Right ventricle myocardium inferior (tissue), 1 donor: ENCODE measurements around the gene ANO6. TPM values are rescaled to one million over a fixed set of nuclear protein-coding genes. Genes with fewer than 3 reads are reported as not detected.
"Not testable (repeated sequence)": the region's sequence is repeated elsewhere in the genome, so short reads cannot be mapped to it uniquely, and the experiment has no call there.

Experiments used
- ATAC-seq: fragments of 200-7000 bp; cut with Tn5 transposase; one replicate; pipeline ENCODE4 v1.9.1; 2020; ENCODE audit warnings: mild to moderate bottlenecking, moderate library complexity
- DNase-seq: peaks from one replicate; pipeline ENCODE4 v3.0.0; 2021; ENCODE audit errors: missing footprints
- intact Hi-C: fragments of 100-400 bp; cut with DNase I; formaldehyde crosslinking; loops from one replicate; pipeline ENCODE4 v1.11.0; 2022
- long read RNA-seq: library from polyadenylated mRNA; unstranded; transcript quantifications from one replicate; pipeline ENCODE4 v2.0.0, GENCODE V29; 2021
- total RNA-seq: library from RNA; stranded (reverse); fragmentation: NEBNext Ultra II Directional; extraction: Animal tissue kit (Norgen Biotek cat#: 25700); gene quantifications from one replicate; pipeline ENCODE4 v1.2.1, GENCODE V29; 2021
- donor health status: DM: no; HTN: yes; CAD: no; lungs with severe emphysema.

The ANO6 gene, protein sequence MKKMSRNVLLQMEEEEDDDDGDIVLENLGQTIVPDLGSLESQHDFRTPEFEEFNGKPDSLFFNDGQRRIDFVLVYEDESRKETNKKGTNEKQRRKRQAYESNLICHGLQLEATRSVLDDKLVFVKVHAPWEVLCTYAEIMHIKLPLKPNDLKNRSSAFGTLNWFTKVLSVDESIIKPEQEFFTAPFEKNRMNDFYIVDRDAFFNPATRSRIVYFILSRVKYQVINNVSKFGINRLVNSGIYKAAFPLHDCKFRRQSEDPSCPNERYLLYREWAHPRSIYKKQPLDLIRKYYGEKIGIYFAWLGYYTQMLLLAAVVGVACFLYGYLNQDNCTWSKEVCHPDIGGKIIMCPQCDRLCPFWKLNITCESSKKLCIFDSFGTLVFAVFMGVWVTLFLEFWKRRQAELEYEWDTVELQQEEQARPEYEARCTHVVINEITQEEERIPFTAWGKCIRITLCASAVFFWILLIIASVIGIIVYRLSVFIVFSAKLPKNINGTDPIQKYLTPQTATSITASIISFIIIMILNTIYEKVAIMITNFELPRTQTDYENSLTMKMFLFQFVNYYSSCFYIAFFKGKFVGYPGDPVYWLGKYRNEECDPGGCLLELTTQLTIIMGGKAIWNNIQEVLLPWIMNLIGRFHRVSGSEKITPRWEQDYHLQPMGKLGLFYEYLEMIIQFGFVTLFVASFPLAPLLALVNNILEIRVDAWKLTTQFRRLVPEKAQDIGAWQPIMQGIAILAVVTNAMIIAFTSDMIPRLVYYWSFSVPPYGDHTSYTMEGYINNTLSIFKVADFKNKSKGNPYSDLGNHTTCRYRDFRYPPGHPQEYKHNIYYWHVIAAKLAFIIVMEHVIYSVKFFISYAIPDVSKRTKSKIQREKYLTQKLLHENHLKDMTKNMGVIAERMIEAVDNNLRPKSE
- 49.0 TPM for total RNA-seq
- long read RNA-seq, full-length matches to known transcripts: 2 of 10 reads
- long read RNA-seq, partial matches to known transcripts: 5 of 10 reads
- long read RNA-seq, other reads (novel, unspliced or antisense): 3 of 10 reads

- ATAC-seq: peak; percentile 95
Observed at GRCh38 chr12:45215419-45216229, at the start of gene ANO6. ANO6 (plus strand) TSS chr12:45216095; CDS start chr12:45216322, 227 bp downstream.

DNA sequence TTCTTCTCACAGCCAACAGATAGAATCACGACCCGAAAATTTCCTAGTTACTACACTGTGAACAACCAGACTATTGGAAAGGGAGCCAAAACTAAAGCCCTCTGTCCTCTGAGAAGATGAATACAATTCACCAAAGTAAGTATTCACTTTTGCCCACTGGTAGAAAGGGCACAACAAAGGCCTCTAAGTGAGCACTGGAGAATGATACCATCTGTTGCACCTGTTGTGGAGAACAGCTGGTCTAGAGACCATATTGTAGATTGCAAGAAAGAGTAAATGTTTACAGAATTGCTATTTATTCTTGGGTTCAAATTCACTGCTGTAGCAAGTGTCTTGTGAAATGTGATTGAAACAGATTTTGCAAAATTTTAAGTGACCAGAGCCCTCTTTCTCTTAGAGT lies 46.9 kb upstream of the ANO6 start:
- DNase-seq: no peak
- intact Hi-C loops: no loop called here

More at GRCh38 chr12:45215419-45216229, at the start of gene ANO6:
- intact Hi-C loops: loop anchor here (1.0 to 5.0 kb wide), 4 partner anchors 33 to 512 kb away; partner anchors contain the start of gene ARID2
- DNase-seq: peak; percentile 96

DNA sequence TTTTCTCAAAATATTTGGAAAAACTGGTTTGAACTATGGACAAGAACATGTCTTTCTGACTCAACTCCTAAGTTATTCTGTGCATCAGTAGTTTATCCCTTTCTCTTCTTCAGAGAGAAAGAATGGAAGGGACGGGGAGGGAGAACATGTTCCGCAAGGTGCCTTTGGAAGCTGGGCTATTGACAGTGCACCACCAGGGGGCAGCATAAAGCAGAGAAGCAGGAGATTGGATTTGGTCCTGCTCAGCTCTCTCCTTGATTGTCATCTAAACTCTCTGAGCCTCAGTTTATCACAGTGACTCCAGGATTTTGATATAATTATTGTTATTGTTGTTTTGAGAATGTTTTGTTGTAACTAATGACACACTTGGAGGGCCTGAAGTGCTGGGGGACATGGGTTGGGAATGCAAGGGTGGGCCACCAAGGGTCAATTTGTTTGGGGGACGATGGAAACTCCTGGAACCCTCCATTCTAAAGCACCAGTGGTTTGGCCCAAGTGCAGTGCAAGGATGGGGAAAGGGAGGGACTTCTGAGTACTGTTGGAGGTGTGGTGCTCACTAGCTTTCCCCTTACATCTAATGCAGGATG lies 45.3 kb upstream of the ANO6 start:
- intact Hi-C loops: loop anchor here (5.0 kb wide), 2 partner anchors 217 to 557 kb away; partner anchors contain the start of gene ARID2
- ATAC-seq (peak; percentile 69), DNase-seq (peak; percentile 70)

More for the DNA sequence above, 46.9 kb upstream of the ANO6 start:
- no peak for ATAC-seq

DNA sequence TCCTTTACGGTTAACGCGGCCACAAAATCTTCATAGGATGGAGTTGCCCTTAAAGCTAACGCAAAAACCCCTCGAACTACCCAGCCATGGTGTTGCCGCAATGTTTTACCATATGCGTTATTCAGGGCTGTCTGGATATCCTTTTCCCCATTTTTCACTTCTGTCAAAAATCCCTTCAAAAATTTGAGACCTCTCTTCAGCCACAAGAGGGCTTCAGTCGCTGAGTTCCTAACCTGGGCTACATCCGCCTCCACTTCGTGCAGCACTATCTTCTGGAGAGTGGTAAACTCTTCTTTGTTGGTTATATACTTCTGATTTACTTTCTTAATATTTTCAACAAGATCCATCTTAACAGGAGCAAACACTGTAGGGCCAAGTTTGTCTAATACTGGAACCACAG lies 42.6 kb upstream of the ANO6 start:
- not testable (repeated sequence) for DNase-seq, ATAC-seq
- intact Hi-C loops: loop anchor here (5.0 kb wide), 2 partner anchors 214 to 554 kb away; partner anchors contain the start of gene ARID2

- no peak for DNase-seq
- intact Hi-C loops: loop anchor here (5.0 kb wide), 2 partner anchors 213 to 553 kb away; partner anchors contain the start of gene ARID2
Observed at GRCh38 chr12:45174595-45174994, 41.3 kb upstream of the ANO6 start.

GRCh38 chr12:45178771-45179170 lies 37.1 kb upstream of the ANO6 start:
- DNase-seq (no peak), ATAC-seq (no peak)
- intact Hi-C loops: no loop called here

More at GRCh38 chr12:45174595-45174994, 41.3 kb upstream of the ANO6 start:
- ATAC-seq: no peak

GRCh38 chr12:45182511-45182910 lies 33.4 kb upstream of the ANO6 start:
- no peak for ATAC-seq
- intact Hi-C loops: loop anchor here (5.0 kb wide), 1 partner anchor 35 kb away; the partner anchor contains the start of gene ANO6
- DNase-seq: no peak

DNA sequence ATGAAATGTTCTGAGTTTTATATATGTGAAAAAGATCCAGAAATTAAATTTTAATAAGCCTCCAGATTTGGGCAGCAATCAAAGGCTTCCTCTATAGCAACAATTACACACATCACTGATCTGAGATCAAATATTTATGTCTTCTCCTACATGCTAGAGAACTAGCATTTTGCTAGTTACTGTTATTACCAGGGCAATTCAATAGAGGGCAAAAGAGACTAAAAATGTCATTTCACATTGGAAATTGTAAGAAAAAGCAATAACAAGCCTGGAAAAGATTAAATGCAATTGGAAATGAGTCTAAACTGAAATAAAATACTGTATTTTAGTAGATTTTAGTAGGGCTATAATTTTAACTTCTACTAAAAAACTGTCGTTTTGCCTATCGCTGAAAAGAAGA lies 32.6 kb upstream of the ANO6 start:
- DNase-seq: no peak
- no peak for ATAC-seq
- intact Hi-C loops: loop anchor here (5.0 kb wide), 1 partner anchor 34 kb away; the partner anchor contains the start of gene ANO6

DNA sequence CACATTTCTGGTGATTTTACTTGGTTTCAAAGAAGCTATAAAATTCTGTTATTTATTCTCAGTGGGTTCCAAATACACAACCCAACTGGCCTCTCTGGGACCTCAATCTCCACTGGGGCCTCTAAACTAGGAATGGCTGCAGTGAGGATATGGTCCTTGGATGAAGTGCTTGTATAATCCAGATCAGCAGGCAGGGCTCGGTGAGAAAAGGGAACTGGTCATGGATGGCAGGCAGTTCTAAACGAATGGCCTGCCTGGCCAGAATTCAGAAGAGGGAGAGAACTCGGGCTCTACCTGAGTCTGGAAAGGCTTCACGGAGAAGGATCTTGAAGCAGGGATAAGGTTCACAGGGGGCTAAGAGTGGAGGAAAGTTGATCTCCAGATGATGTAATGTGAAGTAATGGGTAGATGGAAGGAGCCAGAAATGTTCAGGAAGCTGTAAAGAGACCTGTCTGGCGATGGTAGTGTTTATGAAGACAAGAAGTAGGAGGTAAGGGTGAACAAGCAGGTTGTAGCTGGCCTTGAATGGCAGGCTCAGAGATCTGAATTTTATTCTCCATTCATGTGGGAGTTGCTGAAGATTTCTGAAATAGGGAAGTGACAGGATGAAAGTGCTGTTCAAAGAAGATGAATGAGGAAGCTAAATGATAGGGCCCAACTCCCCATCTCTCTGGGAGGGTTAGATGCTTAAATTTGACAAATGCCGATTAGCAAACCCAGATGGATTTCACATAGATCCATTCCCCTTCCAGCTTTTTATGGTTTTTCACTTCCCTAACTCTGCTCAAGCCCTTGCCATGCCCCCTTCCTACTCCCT lies 31.5 kb upstream of the ANO6 start:
- no peak for ATAC-seq
- intact Hi-C loops: loop anchor here (5.0 kb wide), 1 partner anchor 33 kb away; the partner anchor contains the start of gene ANO6
- no peak for DNase-seq

DNA sequence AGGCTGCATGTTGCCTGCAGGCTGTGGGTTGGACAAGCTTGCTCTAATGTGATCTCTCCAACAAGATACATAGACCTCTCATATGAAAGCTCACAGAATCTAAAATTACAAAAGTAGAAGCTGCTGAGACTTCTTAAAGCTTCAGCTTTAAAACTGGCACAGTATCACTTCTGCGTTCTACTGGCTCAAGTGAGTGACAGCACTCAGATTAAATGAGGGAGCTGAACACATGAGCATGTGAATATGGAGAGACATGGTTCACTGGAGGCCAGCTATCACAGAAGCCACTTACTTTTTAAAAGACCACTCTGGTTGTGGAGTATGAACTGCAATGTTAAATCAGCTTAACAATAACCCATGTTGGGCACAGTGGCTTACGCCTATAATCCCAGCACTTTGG lies 29.1 kb upstream of the ANO6 start:
- ATAC-seq (no peak), DNase-seq (no peak)
- intact Hi-C loops: no loop called here

DNA sequence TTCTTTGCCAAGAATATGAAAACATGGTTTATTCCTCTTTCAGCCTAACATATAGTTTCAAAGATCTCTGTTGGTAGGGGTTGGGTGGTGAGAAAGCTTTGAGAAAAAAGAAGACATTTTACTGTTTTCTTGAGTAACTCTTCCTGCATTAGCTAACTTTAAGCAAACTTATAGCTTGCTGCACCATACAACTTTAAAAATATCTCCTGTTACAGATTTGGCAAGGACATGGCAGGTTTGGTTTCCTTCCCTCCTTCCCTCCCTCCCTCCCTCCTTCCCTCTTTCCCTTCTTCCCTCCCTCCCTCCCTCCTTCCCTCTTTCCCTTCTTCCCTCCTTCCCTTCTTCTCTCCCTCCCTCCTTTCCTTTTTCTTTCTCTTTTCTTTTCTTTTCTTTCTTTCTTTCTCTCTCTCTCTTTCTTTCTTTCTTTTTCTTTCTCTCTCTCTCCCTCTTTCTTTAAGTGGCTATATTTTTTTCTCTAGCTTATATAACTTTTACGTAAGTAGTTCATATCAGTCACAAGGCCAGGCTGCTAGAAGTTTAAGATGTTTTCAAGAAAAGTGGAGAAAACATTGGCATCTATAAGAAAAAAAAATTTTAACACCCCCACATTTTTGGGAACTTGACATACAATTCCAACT lies 26.0 kb upstream of the ANO6 start:
- DNase-seq (no peak), ATAC-seq (no peak)
- intact Hi-C loops: no loop called here

DNA sequence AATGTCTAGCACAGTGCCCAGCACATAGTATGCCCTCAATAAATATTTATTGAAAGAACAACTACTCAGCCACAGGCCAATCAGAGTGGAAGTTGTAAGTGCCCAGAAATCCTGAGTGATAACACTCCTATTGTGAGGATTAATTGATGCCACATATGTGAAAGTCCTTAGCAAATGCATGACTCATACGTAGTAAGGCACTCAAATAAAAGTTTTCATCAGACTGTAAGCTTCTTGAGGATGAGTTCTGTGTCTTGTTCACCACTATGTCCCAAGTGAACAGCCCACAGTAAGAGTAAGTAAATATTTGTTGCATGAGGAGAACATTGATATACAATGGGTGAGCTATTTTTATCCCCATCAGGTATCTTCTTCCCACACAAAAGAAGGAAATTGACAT lies 24.7 kb upstream of the ANO6 start:
- DNase-seq (no peak), ATAC-seq (no peak)
- intact Hi-C loops: no loop called here

- no peak for DNase-seq
- no peak for ATAC-seq
- intact Hi-C loops: no loop called here
Observed at GRCh38 chr12:45192707-45193106, 23.2 kb upstream of the ANO6 start.

GRCh38 chr12:45200491-45201043 lies 15.3 kb upstream of the ANO6 start:
- no peak for DNase-seq
- intact Hi-C loops: no loop called here
- ATAC-seq: no peak

GRCh38 chr12:45203767-45204166 lies 12.1 kb upstream of the ANO6 start:
- no peak for ATAC-seq
- DNase-seq: no peak
- intact Hi-C loops: no loop called here

DNA sequence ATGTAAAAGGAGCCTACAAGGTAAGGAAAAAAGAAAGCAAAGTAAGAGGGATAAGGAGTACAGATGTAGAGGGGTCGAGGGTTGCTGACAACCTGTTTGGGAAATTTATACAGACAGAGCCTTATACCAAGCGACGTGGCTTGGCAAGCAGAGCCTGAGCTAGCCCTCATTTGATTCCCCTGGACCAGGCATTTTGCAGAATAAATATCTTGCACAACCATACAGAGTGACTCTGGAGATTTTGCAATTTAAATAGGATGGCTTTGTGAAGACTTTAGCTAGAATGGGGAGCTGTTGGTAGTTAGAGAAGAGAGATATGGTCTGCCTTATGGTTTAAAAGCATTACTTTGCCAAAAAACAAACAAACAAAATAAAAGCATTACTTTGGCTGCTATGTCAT lies 11.1 kb upstream of the ANO6 start:
- ATAC-seq: no peak

More for the DNA sequence above, 11.1 kb upstream of the ANO6 start:
- no peak for DNase-seq
- intact Hi-C loops: no loop called here
